Panc1 (cell line): ENCODE data around the gene SESTD1. TPM values are rescaled to one million over a fixed set of nuclear protein-coding genes. Genes with fewer than 3 reads are reported as not detected.

Source experiments
- ATAC-seq: fragments of 200-7000 bp; cut with Tn5 transposase; 2 replicates; pipeline ENCODE4 v1.9.1; 2020; ENCODE audit warnings: mild to moderate bottlenecking, moderate library complexity
- BruUV-seq: library from RNA; stranded (reverse); fragments of 400-500 nt; replicated peaks from 2 replicates; lab custom pipeline; 2021; lab: Mats Ljungman, UMichigan
- CTCF ChIA-PET: fragments of 300-600 bp; sonication (Branson Sonifier 250); formaldehyde crosslinking; loops from one replicate; lab custom pipeline; 2022; ENCODE audit warnings: antibody characterized with exemption; lab: Charles Lee
- POLR2A ChIA-PET: fragments of 300-600 bp; sonication (Branson Sonifier 250); formaldehyde crosslinking; loops from one replicate; lab custom pipeline; 2022; ENCODE audit warnings: antibody characterized with exemption; lab: Charles Lee
- DNase-seq: peaks from one replicate; pipeline ENCODE4 v3.0.0-alpha.2; 2010; ENCODE audit warnings: low read depth, low spot score
- H3K27ac ChIP-seq: 2 replicates; pipeline ENCODE4 v1.5.1; 2011; ENCODE audit warnings: mild to moderate bottlenecking, low read length, inconsistent platforms
- H3K27me3 ChIP-seq: fragments of 200-500 bp; sonication (Bioruptor generic); 2 replicates; pipeline ENCODE4 v1.6.0; 2014; ENCODE audit warnings: low read length, inconsistent platforms; ENCODE audit not compliant: control insufficient read depth, insufficient read depth
- H3K36me3 ChIP-seq: fragments of 200-500 bp; sonication (Bioruptor generic); 2 replicates; pipeline ENCODE4 v1.5.1; 2014; ENCODE audit warnings: inconsistent platforms, mild to moderate bottlenecking, low read length, moderate library complexity; ENCODE audit not compliant: control insufficient read depth, insufficient read depth
- H3K4me1 ChIP-seq: 2 replicates; pipeline ENCODE4 v1.5.1; 2011; ENCODE audit warnings: inconsistent platforms, mild to moderate bottlenecking, low read length, moderate library complexity; ENCODE audit not compliant: control insufficient read depth, insufficient read depth
- H3K4me3 ChIP-seq, 2 experiments: 2 replicates each; pipeline ENCODE4 v1.5.1; 2011 to 2012; ENCODE audit warnings: low read depth in 2 of 2, low read length in 2 of 2, mild to moderate bottlenecking in 2 of 2, inconsistent platforms in 1 of 2, moderate library complexity in 1 of 2
- H3K9me3 ChIP-seq: fragments of 200-500 bp; sonication (Bioruptor generic); 2 replicates; pipeline ENCODE4 v1.5.1; 2014; ENCODE audit warnings: low read depth, mild to moderate bottlenecking, inconsistent platforms, low read length, moderate library complexity; ENCODE audit not compliant: control insufficient read depth, insufficient read depth
- POLR2AphosphoS5 ChIP-seq: IDR thresholded peaks from 2 replicates; pipeline ENCODE4 v1.6.1; 2012; ENCODE audit warnings: mild to moderate bottlenecking, low read depth, low read length, moderate library complexity
- SIN3A ChIP-seq: IDR thresholded peaks from 2 replicates; pipeline ENCODE4 v1.6.1; 2012; ENCODE audit warnings: low read depth, mild to moderate bottlenecking, low read length, moderate library complexity, borderline replicate concordance; ENCODE audit not compliant: insufficient read depth
- TCF7L2 ChIP-seq: IDR thresholded peaks from 2 replicates; pipeline ENCODE4 v1.6.1; 2011; ENCODE audit warnings: mild to moderate bottlenecking, low read depth, low read length, inconsistent platforms
- in situ Hi-C: cut with HindIII; loops from 2 replicates; pipeline ENCODE4 v1.10.0; 2016; ENCODE audit warnings: low sequenced_read_pairs, low pct_unique_long_range_greater_than_20kb
- intact Hi-C: fragments of 100-400 bp; cut with micrococcal nuclease; formaldehyde crosslinking; loops from one replicate; pipeline ENCODE4 v1.10.0; 2022; ENCODE audit not compliant: unreplicated experiment
- total RNA-seq: library from RNA; stranded (reverse); gene quantifications from one replicate; pipeline ENCODE4 v1.2.1, GENCODE V29; 2021; ENCODE audit not compliant: unreplicated experiment
- TF ChIP-seq, protein P1 (sequence below): fragments of 450-650 bp; IDR thresholded peaks from 2 replicates; pipeline ENCODE4 v1.5.1; 2017; ENCODE audit warnings: mild to moderate bottlenecking
- TF ChIP-seq, protein P2 (sequence below), 2 experiments: IDR thresholded peaks; 2 replicates each; pipeline ENCODE4 v1.6.1; 2011 to 2012; ENCODE audit warnings: low read depth in 2 of 2, control low read depth in 1 of 2, low read length in 1 of 2, mild to moderate bottlenecking in 1 of 2, moderate library complexity in 1 of 2; ENCODE audit not compliant: insufficient read depth in 1 of 2

Gene SESTD1
- total RNA-seq, 1 experiment from 2014 or later = 31.3 TPM

DNA sequence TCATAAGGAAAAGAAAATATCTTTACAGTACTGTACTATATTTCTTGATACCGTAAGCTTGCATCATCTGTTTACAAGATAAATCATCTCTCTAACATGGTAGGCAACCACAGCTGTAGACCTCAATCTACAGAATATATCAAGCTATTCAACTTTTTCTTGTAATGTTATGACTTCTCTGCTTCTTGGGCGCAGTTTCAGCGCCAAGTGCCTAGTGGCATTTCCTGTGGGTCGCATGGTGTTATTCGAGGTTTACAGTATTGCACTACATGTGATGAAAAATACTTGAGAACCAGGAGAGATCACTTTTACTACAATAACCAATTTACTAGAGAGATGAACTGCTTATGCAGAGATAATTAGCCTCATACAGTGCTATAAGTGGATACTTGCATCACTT, 34.0 kb upstream of the SESTD1 start:
- H3K27me3 ChIP-seq = no peaks in the 10 kb centered on the region
- in situ Hi-C loops = no loop called here
- TF ChIP-seq SIN3A = no peak
- no peak for TF ChIP-seq TCF7L2
- no peak for TF ChIP-seq POLR2AphosphoS5
- TF ChIP-seq, protein P1, sequence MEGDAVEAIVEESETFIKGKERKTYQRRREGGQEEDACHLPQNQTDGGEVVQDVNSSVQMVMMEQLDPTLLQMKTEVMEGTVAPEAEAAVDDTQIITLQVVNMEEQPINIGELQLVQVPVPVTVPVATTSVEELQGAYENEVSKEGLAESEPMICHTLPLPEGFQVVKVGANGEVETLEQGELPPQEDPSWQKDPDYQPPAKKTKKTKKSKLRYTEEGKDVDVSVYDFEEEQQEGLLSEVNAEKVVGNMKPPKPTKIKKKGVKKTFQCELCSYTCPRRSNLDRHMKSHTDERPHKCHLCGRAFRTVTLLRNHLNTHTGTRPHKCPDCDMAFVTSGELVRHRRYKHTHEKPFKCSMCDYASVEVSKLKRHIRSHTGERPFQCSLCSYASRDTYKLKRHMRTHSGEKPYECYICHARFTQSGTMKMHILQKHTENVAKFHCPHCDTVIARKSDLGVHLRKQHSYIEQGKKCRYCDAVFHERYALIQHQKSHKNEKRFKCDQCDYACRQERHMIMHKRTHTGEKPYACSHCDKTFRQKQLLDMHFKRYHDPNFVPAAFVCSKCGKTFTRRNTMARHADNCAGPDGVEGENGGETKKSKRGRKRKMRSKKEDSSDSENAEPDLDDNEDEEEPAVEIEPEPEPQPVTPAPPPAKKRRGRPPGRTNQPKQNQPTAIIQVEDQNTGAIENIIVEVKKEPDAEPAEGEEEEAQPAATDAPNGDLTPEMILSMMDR = no peak
- TF ChIP-seq, protein P2, sequence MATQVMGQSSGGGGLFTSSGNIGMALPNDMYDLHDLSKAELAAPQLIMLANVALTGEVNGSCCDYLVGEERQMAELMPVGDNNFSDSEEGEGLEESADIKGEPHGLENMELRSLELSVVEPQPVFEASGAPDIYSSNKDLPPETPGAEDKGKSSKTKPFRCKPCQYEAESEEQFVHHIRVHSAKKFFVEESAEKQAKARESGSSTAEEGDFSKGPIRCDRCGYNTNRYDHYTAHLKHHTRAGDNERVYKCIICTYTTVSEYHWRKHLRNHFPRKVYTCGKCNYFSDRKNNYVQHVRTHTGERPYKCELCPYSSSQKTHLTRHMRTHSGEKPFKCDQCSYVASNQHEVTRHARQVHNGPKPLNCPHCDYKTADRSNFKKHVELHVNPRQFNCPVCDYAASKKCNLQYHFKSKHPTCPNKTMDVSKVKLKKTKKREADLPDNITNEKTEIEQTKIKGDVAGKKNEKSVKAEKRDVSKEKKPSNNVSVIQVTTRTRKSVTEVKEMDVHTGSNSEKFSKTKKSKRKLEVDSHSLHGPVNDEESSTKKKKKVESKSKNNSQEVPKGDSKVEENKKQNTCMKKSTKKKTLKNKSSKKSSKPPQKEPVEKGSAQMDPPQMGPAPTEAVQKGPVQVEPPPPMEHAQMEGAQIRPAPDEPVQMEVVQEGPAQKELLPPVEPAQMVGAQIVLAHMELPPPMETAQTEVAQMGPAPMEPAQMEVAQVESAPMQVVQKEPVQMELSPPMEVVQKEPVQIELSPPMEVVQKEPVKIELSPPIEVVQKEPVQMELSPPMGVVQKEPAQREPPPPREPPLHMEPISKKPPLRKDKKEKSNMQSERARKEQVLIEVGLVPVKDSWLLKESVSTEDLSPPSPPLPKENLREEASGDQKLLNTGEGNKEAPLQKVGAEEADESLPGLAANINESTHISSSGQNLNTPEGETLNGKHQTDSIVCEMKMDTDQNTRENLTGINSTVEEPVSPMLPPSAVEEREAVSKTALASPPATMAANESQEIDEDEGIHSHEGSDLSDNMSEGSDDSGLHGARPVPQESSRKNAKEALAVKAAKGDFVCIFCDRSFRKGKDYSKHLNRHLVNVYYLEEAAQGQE (IDR thresholded peaks at IDR 0.05; ENCODE audit: insufficient read depth in 1 of 2, low read depth in 2 of 2, low read length in 1 of 2) = no peak
- no TSS peak for BruUV-seq
- H3K4me3 ChIP-seq = no peak overlapping the region
- H3K36me3 ChIP-seq = no peaks in the 10 kb centered on the region
- ATAC-seq (no peak), DNase-seq (no peak)
- ChIA-PET POLR2A (no interaction called here), CTCF (no interaction called here)
- H3K4me1 ChIP-seq = no peaks in the 10 kb centered on the region
- H3K27ac ChIP-seq = no peak overlapping the region
- no peaks in the 10 kb centered on the region for H3K9me3 ChIP-seq
- intact Hi-C loops = no loop called here

DNA sequence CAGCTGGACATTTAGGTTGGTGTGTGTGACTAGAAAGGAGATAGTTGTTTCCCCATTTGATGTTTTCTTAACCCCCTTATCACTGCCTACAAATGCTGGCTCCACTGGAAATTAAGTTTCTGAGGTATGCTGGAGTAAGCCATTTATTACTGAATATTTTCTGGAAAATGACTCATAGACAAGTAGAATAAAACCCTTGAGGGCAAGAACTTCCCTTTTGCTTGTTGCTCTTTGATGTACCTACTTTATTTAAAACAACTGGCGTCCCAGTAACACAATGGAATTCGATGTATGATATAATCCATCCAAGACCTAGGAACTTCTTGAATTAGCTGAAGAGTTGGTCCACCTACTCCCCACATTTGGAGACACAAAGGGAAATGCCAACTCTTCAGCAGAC, 33.3 kb upstream of the SESTD1 start:
- in situ Hi-C loops = no loop called here
- Histone ChIP-seq H3K27ac (no peak overlapping the region), H3K4me1 (no peaks in the 10 kb centered on the region), H3K9me3 (no peaks in the 10 kb centered on the region), H3K36me3 (no peaks in the 10 kb centered on the region), H3K27me3 (no peaks in the 10 kb centered on the region), H3K4me3 (no peak overlapping the region)
- ChIA-PET POLR2A (no interaction called here), CTCF (no interaction called here)
- intact Hi-C loops = no loop called here
- TF ChIP-seq POLR2AphosphoS5 (no peak), SIN3A (no peak)
- ATAC-seq (no peak), DNase-seq (no peak)
- BruUV-seq = no TSS peak

DNA sequence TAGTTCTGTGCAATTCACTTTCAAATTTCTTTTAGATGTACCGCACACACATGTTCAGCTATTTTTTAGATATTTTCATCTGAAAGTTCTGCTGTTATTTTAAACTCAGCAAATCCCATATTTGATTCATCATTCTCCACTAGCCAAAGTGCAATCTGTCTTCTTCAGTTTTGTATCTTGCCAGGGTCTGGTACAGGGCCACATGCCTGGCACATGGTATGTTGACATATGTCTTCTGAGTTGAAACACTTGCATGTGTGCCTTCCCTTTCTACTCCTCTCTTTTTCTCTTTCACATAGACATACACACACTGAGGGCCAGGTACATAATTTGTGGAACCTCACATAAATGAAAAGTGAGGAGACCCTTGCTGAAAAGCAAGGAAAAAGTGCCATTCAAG, 25.7 kb upstream of the SESTD1 start:
- H3K36me3 ChIP-seq = no peaks in the 10 kb centered on the region
- TF ChIP-seq, protein P2 (IDR thresholded peaks at IDR 0.05; ENCODE audit: insufficient read depth in 1 of 2, low read depth in 2 of 2, low read length in 1 of 2) = no peak
- TF ChIP-seq, protein P1 = no peak
- TF ChIP-seq TCF7L2 = no peak
- no peak for TF ChIP-seq SIN3A
- no peak for TF ChIP-seq POLR2AphosphoS5
- H3K9me3 ChIP-seq = no peaks in the 10 kb centered on the region
- ChIA-PET CTCF (no interaction called here), POLR2A (no interaction called here)
- no peaks in the 10 kb centered on the region for H3K27me3 ChIP-seq
- no peak for ATAC-seq
- no TSS peak for BruUV-seq
- in situ Hi-C loops (no loop called here), intact Hi-C loops (no loop called here)
- no peaks in the 10 kb centered on the region for H3K4me1 ChIP-seq
- no peak overlapping the region for H3K27ac ChIP-seq
- DNase-seq = no peak
- no peak overlapping the region for H3K4me3 ChIP-seq
